Stimulated activated CD8-positive, alpha-beta memory T cell treated with anti-CD3 and anti-CD28 coated beads, Interleukin-7, amount 100 ng/mL, for 1 hour (primary cell): ENCODE data around the gene PTMS.

Source experiments
- DNase-seq, 2 donors: peaks; one replicate each; pipeline ENCODE4 v3.0.0-alpha.2; 2020; ENCODE audit warnings: low read depth in 2 of 2

The PTMS gene

GRCh38 chr12:6788972-6789924 lies 23.1 kb downstream of the PTMS start, which contains the start of gene CD4:
Gene CD4 (plus strand): TSS chr12:6789528. CDS start chr12:6800139, 10,611 bp downstream.
- DNase-seq, result no peak

- DNase-seq, result no peak
These were observed 24.5 kb downstream of the PTMS start for GRCh38 chr12:6790496-6791150.

GRCh38 chr12:6791931-6792520 lies 25.9 kb downstream of the PTMS start:
- DNase-seq, result no peak

- no peak for DNase-seq
These were observed 26.5 kb downstream of the PTMS start for GRCh38 chr12:6792522-6793201.

- DNase-seq, result no peak
These were observed 28.9 kb downstream of the PTMS start for GRCh38 chr12:6795088-6795487.

GRCh38 chr12:6796576-6796975 lies 30.4 kb downstream of the PTMS start:
- DNase-seq, result no peak

- no peak for DNase-seq
These were observed 33.0 kb downstream of the PTMS start for GRCh38 chr12:6799147-6799546.

GRCh38 chr12:6807170-6807569 lies 41.0 kb downstream of the PTMS start:
- DNase-seq, result no peak

- DNase-seq, result no peak
These were observed 42.9 kb downstream of the PTMS start for GRCh38 chr12:6809056-6809455.

- DNase-seq, result no peak
These were observed 44.6 kb downstream of the PTMS start for GRCh38 chr12:6810758-6811157.

GRCh38 chr12:6813363-6813762 lies 47.2 kb downstream of the PTMS start:
- DNase-seq, result no peak

- DNase-seq, result no peak
These were observed 50.4 kb downstream of the PTMS start for GRCh38 chr12:6816598-6816997.

GRCh38 chr12:6817098-6817497 lies 50.9 kb downstream of the PTMS start:
- no peak for DNase-seq

- no peak for DNase-seq
These were observed 51.5 kb downstream of the PTMS start for GRCh38 chr12:6817662-6818157.

- no peak for DNase-seq
These were observed 52.1 kb downstream of the PTMS start for GRCh38 chr12:6818222-6818621.

GRCh38 chr12:6818645-6819044 lies 52.5 kb downstream of the PTMS start:
- no peak for DNase-seq

- DNase-seq, result no peak
These were observed 53.2 kb downstream of the PTMS start for GRCh38 chr12:6819106-6820030.

- DNase-seq, result no peak
These were observed 54.0 kb downstream of the PTMS start for GRCh38 chr12:6820166-6820565.
